Activated CD8-positive, alpha-beta memory T cell treated with anti-CD3 and anti-CD28 coated beads, Interleukin-2, amount 10 ng/mL, durations not matched to agents 7 days and 5 days (primary cell): ENCODE measurements around the gene DARS2. TPM values are rescaled to one million over a fixed set of nuclear protein-coding genes. Genes with fewer than 3 reads are reported as not detected.
"Not testable (repeated sequence)": the region's sequence is repeated elsewhere in the genome, so short reads cannot be mapped to it uniquely, and the experiment has no call there.

Source experiments
- ATAC-seq: fragments of 150-1000 bp; cut with Tn5 transposase; one replicate; pipeline ENCODE4 v1.10.0; 2021; ENCODE audit warnings: moderate library complexity
- CTCF ChIA-PET: fragments of 350-600 bp; sonication (Branson Sonifier 250); formaldehyde crosslinking; loops from one replicate; lab custom pipeline; 2021; ENCODE audit warnings: antibody characterized with exemption; lab: Charles Lee
- DNase-seq: peaks from one replicate; pipeline ENCODE4 v3.0.0-alpha.2; 2020
- H3K27ac Mint-ChIP-seq: one replicate; pipeline ENCODE4 v1.8.0; 2021; ENCODE audit warnings: mild to moderate bottlenecking, mixed read lengths
- H3K27me3 Mint-ChIP-seq: one replicate; pipeline ENCODE4 v1.8.0; 2021; ENCODE audit warnings: mixed read lengths
- H3K36me3 Mint-ChIP-seq: one replicate; pipeline ENCODE4 v1.8.0; 2021; ENCODE audit warnings: mild to moderate bottlenecking, mixed read lengths
- H3K4me1 Mint-ChIP-seq: one replicate; pipeline ENCODE4 v1.8.0; 2021; ENCODE audit warnings: mixed read lengths
- H3K4me3 Mint-ChIP-seq: one replicate; pipeline ENCODE4 v1.8.0; 2021; ENCODE audit warnings: mild to moderate bottlenecking, moderate library complexity, mixed read lengths
- H3K9me3 Mint-ChIP-seq: one replicate; pipeline ENCODE4 v1.8.0; 2022; ENCODE audit warnings: low read depth, mixed read lengths
- total RNA-seq, 2 experiments: library from RNA; stranded (reverse); gene quantifications; one replicate each; pipeline ENCODE4 v1.2.3, GENCODE V29; 2021

The DARS2 gene
- total RNA-seq, 2 experiments from 2014 or later: 28.7 to 32.3 TPM

DNA sequence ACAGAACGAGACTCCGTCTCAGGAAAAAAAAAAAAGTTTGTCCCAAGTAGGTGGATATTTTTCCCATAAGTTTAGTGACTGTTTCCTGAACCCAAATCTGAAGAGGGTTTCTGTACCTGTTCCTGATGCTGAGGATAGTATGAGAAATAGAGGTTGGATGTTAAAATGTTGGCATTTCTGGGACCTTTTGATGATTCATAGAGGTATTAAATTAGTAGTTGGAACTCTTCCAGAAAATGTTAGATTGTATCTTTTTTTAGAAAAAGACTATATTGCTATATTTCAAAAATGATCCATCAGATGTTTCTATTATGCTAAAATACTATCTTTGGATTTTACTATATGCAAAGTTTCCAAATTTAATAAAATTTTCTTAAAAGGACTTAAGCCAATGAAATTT, 3.1 kb downstream of the DARS2 start:
- Mint-ChIP-seq H3K27ac (no peak overlapping the region), H3K9me3 (no peaks in the 10 kb centered on the region), H3K4me3 (no peak overlapping the region), H3K4me1 (peaks cover 43% of the 10 kb centered on the region), H3K27me3 (no peaks in the 10 kb centered on the region), H3K36me3 (peaks cover 30% of the 10 kb centered on the region)
- DNase-seq: no peak
- ATAC-seq: no peak
- CTCF ChIA-PET: interaction anchor here (1.0 kb wide), 1 partner anchor 10 kb away, joined by 3 read pairs; no protein-coding TSS in a partner anchor

DNA sequence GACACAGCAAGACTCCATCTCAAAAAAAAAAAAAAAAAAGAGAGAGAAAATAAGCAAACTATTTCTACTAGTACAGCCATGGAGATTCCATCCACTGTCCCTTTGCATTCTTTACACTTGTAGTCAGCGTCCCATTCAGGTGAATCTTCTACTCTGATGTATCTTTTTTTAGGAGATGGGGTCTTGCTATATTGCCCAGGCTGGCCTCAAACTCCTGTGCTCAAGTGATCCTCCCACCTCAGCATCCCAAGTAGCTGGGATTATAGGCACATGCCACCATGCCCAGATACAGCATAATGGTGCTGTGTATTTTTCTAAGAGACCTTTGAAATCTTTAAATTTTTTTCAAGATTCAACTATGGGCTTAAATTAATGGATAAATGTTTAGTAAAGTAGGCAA, 8.3 kb downstream of the DARS2 start:
- Mint-ChIP-seq H3K4me1 (peaks cover 12% of the 10 kb centered on the region), H3K27ac (no peak overlapping the region), H3K36me3 (peaks cover 36% of the 10 kb centered on the region), H3K9me3 (no peaks in the 10 kb centered on the region), H3K27me3 (no peaks in the 10 kb centered on the region), H3K4me3 (no peak overlapping the region)
- no peak for ATAC-seq
- no peak for DNase-seq
- CTCF ChIA-PET: interaction anchor here (1.5 kb wide), 1 partner anchor 8 kb away, joined by 5 read pairs; no protein-coding TSS in a partner anchor

DNA sequence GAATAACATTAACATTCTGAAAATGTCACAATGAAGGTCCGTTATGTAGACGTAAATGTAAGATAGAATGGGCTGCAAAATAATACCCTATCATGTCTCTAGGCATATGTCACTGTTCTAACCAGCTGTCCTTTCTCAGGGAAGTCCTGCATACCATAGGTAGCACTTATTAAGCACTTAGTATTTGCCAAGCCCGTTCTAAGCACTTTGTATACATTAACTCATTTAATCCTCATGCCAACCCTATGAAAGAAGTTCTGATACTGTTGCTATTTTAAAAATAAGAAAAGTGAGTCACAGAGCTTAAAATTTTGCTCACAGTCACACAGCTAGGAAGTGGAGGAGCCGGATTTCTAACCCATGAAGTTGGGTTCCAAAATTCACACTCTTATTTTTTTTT, 27.6 kb downstream of the DARS2 start:
- peaks cover 33% of the 10 kb centered on the region for H3K36me3 Mint-ChIP-seq
- CTCF ChIA-PET: interaction anchor here (1.0 to 1.1 kb wide), 2 partner anchors 15 to 28 kb away, joined by 3 read pairs; partner anchors contain the start of gene DARS2
- H3K4me3 Mint-ChIP-seq: no peak overlapping the region
- H3K27me3 Mint-ChIP-seq: no peaks in the 10 kb centered on the region
- H3K27ac Mint-ChIP-seq: no peak overlapping the region
- ATAC-seq: no peak
- H3K4me1 Mint-ChIP-seq: no peaks in the 10 kb centered on the region
- DNase-seq: no peak
- H3K9me3 Mint-ChIP-seq: no peaks in the 10 kb centered on the region

DNA sequence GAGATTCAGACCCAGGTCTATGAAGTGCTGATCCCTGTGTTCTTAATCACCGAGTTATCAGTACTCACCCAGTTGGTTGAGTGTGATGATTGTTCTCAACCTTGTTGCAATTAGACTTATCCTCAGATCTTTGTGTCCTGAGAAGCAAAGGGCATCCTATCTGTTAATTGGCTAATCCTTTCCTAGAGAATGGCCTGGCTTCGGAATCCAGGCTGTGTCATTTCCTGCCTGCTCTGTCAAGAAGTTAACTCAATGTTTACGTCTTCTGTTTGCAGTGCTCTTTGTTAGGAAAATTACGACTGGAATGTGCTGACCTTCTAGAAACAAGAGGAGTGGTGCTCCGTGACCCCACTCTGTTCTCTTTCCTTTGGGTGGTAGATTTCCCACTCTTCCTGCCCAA, 28.6 kb downstream of the DARS2 start:
- no peak for ATAC-seq
- no peak overlapping the region for H3K4me3 Mint-ChIP-seq
- no peaks in the 10 kb centered on the region for H3K9me3 Mint-ChIP-seq
- DNase-seq: no peak
- no peaks in the 10 kb centered on the region for H3K27me3 Mint-ChIP-seq
- H3K36me3 Mint-ChIP-seq: peaks cover 40% of the 10 kb centered on the region
- no peaks in the 10 kb centered on the region for H3K4me1 Mint-ChIP-seq
- CTCF ChIA-PET: no interaction called here
- no peak overlapping the region for H3K27ac Mint-ChIP-seq

DNA sequence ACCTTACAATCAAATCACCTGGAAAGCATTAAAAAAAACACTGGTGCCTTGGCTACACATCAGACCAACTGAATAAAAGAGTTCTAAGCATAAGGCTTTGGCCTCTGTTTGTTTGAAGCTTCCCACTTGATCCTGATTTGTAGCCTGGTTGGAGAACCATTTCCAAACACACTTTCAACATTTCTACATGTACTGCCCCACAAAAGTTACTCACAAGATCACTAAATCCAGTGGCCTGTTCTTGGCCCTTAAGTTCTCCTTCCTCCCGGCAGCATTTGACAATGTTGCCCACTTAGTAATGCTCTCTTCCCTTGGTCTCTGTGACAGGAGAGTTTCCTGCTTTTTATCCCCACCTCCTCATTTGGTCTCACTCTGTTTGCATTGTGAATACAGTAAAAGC, 31.5 kb downstream of the DARS2 start:
- Mint-ChIP-seq H3K4me1 (no peaks in the 10 kb centered on the region), H3K9me3 (no peaks in the 10 kb centered on the region), H3K4me3 (no peak overlapping the region), H3K36me3 (peaks cover 38% of the 10 kb centered on the region), H3K27me3 (no peaks in the 10 kb centered on the region), H3K27ac (no peak overlapping the region)
- CTCF ChIA-PET: no interaction called here
- DNase-seq (no peak), ATAC-seq (no peak)

DNA sequence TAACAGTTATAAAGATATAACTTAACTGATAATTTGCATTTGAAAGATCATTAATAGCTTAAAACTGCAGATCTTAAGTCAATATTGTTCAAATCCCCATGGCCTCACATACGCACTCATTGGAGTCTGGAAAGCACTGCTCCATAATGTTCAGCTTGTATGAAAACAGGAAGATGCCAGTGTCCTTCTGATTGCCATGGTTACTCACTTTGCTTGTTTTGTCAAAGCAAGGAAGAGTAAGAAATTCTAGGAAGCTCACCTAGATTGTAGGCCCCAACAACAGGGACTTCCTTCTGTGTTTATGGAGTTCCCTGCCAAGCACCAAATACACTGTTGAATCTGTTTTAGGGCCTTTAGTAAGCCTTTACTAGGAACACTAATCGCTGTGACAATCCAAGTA, 32.4 kb downstream of the DARS2 start:
- no peak overlapping the region for H3K27ac Mint-ChIP-seq
- DNase-seq (no peak), ATAC-seq (no peak)
- H3K4me1 Mint-ChIP-seq: peaks cover under 1% of the 10 kb centered on the region
- H3K27me3 Mint-ChIP-seq: no peaks in the 10 kb centered on the region
- no peaks in the 10 kb centered on the region for H3K9me3 Mint-ChIP-seq
- CTCF ChIA-PET: interaction anchor here (0.7 kb wide), 1 partner anchor 427 kb away, joined by 3 read pairs; no protein-coding TSS in a partner anchor
- H3K36me3 Mint-ChIP-seq: peaks cover 38% of the 10 kb centered on the region
- no peak overlapping the region for H3K4me3 Mint-ChIP-seq

DNA sequence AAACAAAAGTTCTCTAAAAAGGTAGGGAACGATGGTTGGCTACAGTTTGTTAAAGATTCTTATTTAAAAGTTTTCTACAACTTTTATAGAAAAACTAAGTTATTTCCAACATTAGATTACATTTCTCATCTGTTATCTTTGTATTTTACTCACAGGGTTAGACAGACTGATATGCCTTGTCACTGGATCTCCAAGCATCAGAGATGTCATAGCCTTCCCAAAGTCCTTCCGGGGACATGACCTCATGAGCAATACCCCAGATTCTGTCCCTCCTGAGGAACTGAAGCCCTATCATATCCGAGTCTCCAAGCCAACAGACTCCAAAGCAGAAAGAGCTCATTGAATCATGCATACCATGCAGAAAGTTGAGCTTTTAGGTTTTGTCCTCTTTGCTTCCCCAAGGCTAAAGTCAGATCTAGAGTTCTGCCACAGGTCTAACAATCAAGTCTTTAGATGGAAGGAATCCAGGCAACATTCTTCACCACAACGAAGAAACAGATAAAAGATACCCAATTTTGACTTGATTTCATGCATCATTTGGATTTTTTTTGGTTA, 33.0 kb downstream of the DARS2 start:
- Mint-ChIP-seq H3K27ac (peak overlapping the region; percentile 29), H3K9me3 (no peaks in the 10 kb centered on the region), H3K36me3 (peaks cover 37% of the 10 kb centered on the region), H3K27me3 (no peaks in the 10 kb centered on the region), H3K4me1 (peaks cover 3% of the 10 kb centered on the region), H3K4me3 (no peak overlapping the region)
- no peak for ATAC-seq
- CTCF ChIA-PET: no interaction called here
- DNase-seq: no peak

DNA sequence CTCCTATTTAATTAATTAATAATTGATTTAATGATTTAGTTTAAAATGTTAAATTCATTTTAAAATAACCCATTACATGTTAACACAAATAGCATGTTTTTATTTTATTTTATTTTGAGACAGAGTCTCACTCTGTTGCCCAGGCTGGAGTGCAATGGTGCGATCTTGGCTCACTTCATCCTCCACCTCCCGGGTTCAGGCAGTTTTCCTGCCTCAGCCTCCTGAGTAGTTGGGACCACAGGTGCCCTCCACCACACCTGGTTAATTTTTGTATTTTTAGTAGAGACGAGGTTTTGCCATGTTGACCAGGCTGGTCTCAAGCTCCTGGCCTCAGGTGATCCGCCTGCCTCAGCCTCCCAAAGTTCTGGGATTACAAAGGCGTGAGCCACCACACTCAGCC, 35.1 kb downstream of the DARS2 start:
- H3K9me3 Mint-ChIP-seq, H3K4me3 Mint-ChIP-seq, DNase-seq, H3K27me3 Mint-ChIP-seq, H3K27ac Mint-ChIP-seq, ATAC-seq, CTCF ChIA-PET: not testable (repeated sequence)
- Mint-ChIP-seq H3K4me1 (peaks cover 18% of the 10 kb centered on the region), H3K36me3 (peaks cover 50% of the 10 kb centered on the region)

DNA sequence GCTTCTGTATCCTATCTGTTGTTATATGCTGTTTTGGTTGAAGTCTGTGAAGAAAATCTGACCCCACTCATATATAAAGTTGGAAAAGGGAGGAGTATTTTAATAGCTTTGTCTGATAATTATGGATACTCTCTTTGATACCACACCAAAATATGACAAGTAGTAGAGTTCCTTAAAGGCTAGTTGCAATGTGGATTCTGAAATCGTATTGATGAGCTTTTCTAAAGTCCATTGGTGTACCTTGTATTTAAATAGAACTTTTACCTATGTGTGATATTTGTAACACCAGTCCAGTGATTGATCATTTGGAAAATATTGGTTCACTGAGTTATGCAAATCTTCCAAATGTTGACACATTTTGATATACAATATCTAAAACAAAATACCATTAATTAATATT, 35.6 kb downstream of the DARS2 start:
- no peak for DNase-seq
- no peaks in the 10 kb centered on the region for H3K27me3 Mint-ChIP-seq
- no peak for ATAC-seq
- no peak overlapping the region for H3K27ac Mint-ChIP-seq
- no peak overlapping the region for H3K4me3 Mint-ChIP-seq
- H3K9me3 Mint-ChIP-seq: no peaks in the 10 kb centered on the region
- peaks cover 22% of the 10 kb centered on the region for H3K4me1 Mint-ChIP-seq
- CTCF ChIA-PET: interaction anchor here (0.9 to 1.1 kb wide), 2 partner anchors 11 to 26 kb away, joined by 3 read pairs; no protein-coding TSS in a partner anchor
- H3K36me3 Mint-ChIP-seq: peaks cover 52% of the 10 kb centered on the region

DNA sequence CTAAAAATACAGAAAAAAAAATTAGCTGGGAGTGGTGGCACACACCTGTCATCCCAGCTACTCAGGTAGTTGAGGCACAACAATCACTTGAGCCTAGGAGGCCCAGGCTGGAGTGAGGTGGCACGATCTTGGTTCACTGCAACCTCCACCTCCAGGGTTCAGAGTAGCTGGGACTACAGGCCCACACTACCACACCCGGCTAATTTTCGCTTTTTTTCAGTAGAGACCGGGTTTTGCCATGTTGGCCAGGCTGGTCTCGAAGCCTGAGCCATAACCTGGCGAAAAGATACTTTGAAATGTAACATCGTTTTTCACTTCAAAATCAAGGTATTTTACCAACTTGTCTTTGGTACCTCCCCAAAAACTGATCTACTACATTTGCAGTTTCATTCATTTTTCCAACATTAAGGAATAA, 37.3 kb downstream of the DARS2 start:
- CTCF ChIA-PET: no interaction called here
- Mint-ChIP-seq H3K9me3 (no peaks in the 10 kb centered on the region), H3K27ac (peak overlapping the region; percentile 95), H3K27me3 (no peaks in the 10 kb centered on the region), H3K4me1 (peaks cover 37% of the 10 kb centered on the region), H3K36me3 (peaks cover 57% of the 10 kb centered on the region), H3K4me3 (no peak overlapping the region)
- DNase-seq (no peak), ATAC-seq (peak; percentile 16)

DNA sequence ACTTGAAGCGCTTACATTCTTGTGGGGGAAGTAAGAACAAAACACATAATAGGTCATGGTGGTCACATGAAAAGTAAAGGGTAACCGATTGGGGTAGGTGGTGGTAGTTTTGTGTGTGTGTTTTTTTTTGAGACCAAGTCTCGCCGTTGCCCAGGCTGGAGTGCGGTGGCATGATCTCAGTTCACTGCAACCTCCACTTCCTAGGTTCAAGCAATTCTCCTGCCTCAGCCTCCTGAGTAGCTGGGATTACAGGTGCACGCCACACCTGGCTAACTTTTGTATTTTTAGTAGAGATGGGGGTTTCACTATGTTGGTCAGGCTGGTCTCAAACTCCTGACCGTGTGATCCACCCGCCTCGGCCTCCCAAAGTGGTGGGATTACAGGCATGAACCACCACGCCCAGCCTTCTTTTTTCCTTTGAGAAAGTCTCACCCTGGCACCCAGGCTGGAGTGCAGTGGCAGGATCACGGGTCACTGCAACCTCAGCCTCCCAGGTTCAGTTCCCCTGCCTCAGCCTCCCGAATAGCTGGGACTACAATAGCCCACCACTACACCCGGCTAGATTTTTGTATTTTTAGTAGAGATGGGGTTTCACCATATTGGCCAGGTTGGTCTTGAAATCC, 37.8 kb downstream of the DARS2 start:
- H3K9me3 Mint-ChIP-seq, H3K27me3 Mint-ChIP-seq, DNase-seq, CTCF ChIA-PET, H3K4me3 Mint-ChIP-seq: not testable (repeated sequence)
- H3K4me1 Mint-ChIP-seq: peaks cover 38% of the 10 kb centered on the region
- peaks cover 62% of the 10 kb centered on the region for H3K36me3 Mint-ChIP-seq
- H3K27ac Mint-ChIP-seq: peak overlapping the region; percentile 95
- peak; percentile 5 for ATAC-seq

DNA sequence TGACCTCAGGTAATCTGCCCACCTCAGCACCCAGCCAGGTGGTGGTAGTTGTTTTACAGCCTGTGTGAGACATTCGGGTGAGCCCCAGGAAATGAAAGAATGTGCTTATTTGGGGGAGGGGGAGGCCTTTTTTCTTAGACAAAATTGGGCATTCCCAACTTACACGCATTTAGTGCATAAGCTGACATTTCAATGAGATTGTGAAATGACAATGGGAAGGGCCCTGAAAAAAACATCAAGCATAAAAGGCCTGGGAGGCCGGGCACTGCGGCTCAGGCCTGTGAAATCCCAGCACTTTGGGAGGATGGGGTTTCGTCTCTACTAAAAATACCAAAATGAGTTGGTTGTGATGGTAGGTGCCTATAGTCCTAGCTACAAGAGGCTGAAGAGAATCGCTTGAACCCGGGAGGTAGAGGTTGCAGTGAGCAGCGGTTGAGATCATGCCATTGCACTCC, 38.3 kb downstream of the DARS2 start:
- no peak for ATAC-seq
- Mint-ChIP-seq H3K9me3 (no peaks in the 10 kb centered on the region), H3K27me3 (no peaks in the 10 kb centered on the region), H3K4me3 (no peak overlapping the region), H3K4me1 (peaks cover 38% of the 10 kb centered on the region), H3K27ac (peak overlapping the region; percentile 95), H3K36me3 (peaks cover 62% of the 10 kb centered on the region)
- no peak for DNase-seq
- CTCF ChIA-PET: no interaction called here

DNA sequence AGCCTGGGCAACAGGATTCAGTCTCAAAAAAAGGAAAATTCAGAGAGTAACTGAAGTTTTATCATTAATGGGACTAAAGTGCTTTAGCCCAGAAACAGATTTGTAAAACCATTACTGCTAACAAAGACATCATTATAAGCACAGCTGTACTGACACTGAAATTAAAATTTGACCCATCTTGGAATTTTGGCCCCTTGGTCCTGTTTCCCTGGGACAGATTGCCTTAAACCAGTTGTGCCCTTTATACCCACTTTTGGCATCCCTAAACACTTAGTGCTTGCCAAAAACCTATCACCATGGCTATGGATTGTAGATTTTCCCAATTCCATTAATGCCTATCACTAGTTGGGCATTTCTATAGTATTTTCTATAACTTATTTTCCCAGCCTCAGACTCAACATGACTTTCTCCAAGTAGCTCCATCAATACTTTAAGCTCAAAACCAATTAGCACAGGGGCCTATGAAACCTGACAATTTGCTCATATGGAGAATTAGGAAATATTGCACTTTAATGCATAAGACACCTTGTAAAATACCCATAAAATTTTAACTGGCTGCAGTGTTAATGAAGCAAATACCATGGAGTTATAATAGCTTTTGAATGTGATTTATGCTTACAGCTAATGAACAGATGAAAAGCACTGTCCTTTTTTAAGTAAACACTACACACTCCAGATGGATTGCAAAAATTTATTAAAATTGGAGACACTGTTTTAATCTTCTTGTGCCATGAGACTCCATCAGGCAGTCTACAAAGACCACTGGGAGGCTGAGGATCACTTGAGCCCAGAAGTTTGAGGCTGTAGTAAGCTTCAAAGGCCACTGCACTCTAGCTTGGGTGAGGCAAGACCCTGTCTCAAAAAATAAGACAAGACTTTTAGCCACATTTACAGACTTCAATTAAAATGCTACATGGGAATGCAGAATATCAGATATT, 39.0 kb downstream of the DARS2 start:
- no peaks in the 10 kb centered on the region for H3K27me3 Mint-ChIP-seq
- H3K4me3 Mint-ChIP-seq: peak overlapping the region; percentile 89
- DNase-seq (no peak), ATAC-seq (no peak)
- H3K9me3 Mint-ChIP-seq: no peaks in the 10 kb centered on the region
- CTCF ChIA-PET: interaction anchor here (0.7 kb wide), 1 partner anchor 434 kb away, joined by 3 read pairs; no protein-coding TSS in a partner anchor
- H3K27ac Mint-ChIP-seq: peak overlapping the region; percentile 95
- peaks cover 58% of the 10 kb centered on the region for H3K36me3 Mint-ChIP-seq
- peaks cover 38% of the 10 kb centered on the region for H3K4me1 Mint-ChIP-seq
